Measurements from ENCODE around the gene TJP2. TPM values are rescaled to one million over a fixed set of nuclear protein-coding genes. Genes with fewer than 3 reads are reported as not detected.

TJP2 gene
- 148 TPM for total RNA-seq
- polyA plus RNA-seq (ENCODE audit: insufficient read depth, low read depth, low replicate concordance): 35.9 TPM
- long read RNA-seq, donor 1, partial matches to known transcripts: 6 of 9 reads
- long read RNA-seq, donor 1, other reads (novel, unspliced or antisense): 0 of 9 reads
- long read RNA-seq, donor 2, partial matches to known transcripts: 16 of 16 reads
- long read RNA-seq, donor 2, other reads (novel, unspliced or antisense): 0 of 16 reads
- long read RNA-seq, donor 3, partial matches to known transcripts: 26 of 29 reads
- long read RNA-seq, donor 3, other reads (novel, unspliced or antisense): 0 of 29 reads
- long read RNA-seq, donor 4, partial matches to known transcripts: 29 of 29 reads
- long read RNA-seq, donor 4, other reads (novel, unspliced or antisense): 0 of 29 reads
- long read RNA-seq, donor 5, partial matches to known transcripts: 0 of 1 reads
- long read RNA-seq, donor 5, other reads (novel, unspliced or antisense): 0 of 1 reads
- long read RNA-seq, donor 6, partial matches to known transcripts: 7 of 7 reads
- long read RNA-seq, donor 6, other reads (novel, unspliced or antisense): 0 of 7 reads
- long read RNA-seq, donor 7, full-length matches to known transcripts: 6 of 62 reads
- long read RNA-seq, donor 7, partial matches to known transcripts: 38 of 62 reads
- long read RNA-seq, donor 7, other reads (novel, unspliced or antisense): 18 of 62 reads
- long read RNA-seq, donor 8, partial matches to known transcripts: 10 of 11 reads
- long read RNA-seq, donor 8, other reads (novel, unspliced or antisense): 0 of 11 reads
- long read RNA-seq, donor 9: 0 reads
- long read RNA-seq, donor 10, partial matches to known transcripts: 12 of 13 reads
- long read RNA-seq, donor 10, other reads (novel, unspliced or antisense): 0 of 13 reads

GRCh38 chr9:69173891-69174615 lies at the start of gene TJP2:
TJP2 (plus strand) TSS chr9:69174277; CDS start chr9:69174373, 96 bp downstream.
- Histone ChIP-seq H3K36me3 (ENCODE audit: control insufficient read depth in 2 of 3, insufficient read depth in 3 of 3, low read length in 3 of 3) (no peaks in the 10 kb centered on the region), H3K4me1 (ENCODE audit: control insufficient read depth in 2 of 3, insufficient read depth in 2 of 3, low read depth in 1 of 3, low read length in 3 of 3) (peaks cover 0 to 14% (median 3%) of the 10 kb centered on the region in 3 donors), H3K27me3 (ENCODE audit: control insufficient read depth, insufficient read depth, low read length) (no peaks in the 10 kb centered on the region), H3K27ac (ENCODE audit: low read depth in 2 of 2, low read length in 2 of 2) (peak within 1 kb of the TSS; percentile 38 to 74), H3K4me3 (ENCODE audit: low read length in 3 of 3) (peak within 1 kb of the TSS; percentile 40 to 77 (median 76)), H3K9ac (ENCODE audit: low read length in 3 of 3) (peak within 1 kb of the TSS; percentile 2 to 70 (median 25)), H3K9me3 (ENCODE audit: control insufficient read depth in 2 of 3, insufficient read depth in 1 of 3, low read length in 3 of 3) (no peaks in the 10 kb centered on the region)
- DNase-seq: peak; percentile 67 to 91 (median 75)
- FAIRE-seq: no peak
- no peak for TF ChIP-seq CTCF (IDR thresholded peaks at IDR 0.05; ENCODE audit: borderline replicate concordance, extremely low read depth, insufficient read depth)
- intact Hi-C loops (cut with DNase I): no loop called here

DNA sequence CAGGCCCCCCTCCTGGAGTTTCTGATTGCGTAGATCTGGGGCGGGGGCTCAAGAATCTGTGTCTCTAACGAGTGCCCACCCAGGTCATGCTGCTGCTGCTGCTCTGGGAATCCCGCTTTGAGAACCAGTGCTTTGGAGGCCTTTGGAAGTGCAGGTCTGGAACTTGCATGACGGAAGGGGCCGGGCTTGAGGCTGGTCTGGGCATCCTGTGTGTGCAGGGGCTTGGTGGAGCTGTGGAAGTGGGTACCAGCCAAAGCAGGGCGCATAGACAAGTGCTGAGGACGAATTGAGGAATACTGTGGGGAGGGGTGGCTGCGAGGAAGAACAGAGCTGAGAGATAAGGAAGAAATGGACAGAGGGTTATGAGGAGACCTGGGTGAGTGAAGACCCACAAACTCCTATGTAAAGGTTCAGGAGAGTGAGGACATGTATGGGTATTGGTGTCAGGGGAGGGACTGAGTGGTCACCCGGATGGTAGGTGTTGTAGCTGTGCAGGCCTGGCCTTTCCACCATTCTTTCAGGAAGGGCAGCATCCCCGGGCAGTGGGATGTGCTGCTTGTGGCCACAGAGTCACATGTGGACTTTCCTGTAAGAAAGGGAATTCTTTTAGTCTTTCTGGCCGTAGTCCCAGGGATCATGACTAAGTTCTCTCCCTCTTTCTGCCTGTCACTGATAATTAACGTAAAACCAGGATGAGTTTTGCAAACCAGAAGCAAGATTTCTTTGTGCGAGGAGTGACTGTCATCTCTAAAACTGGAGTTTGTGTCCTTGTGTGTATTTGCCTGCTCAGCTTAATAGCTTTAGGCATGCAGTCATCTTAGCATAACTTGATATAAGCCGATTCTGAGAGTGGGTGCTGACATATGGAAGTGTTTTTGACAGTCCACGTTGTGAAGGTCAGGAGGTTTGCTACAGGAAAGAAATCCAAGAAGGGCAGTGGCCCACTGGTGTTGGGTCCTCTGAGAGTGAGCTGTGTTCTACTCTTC lies 43.3 kb upstream of the TJP2 start:
- FAIRE-seq: no peak

More for the DNA sequence above, 43.3 kb upstream of the TJP2 start:
- Histone ChIP-seq H3K36me3 (ENCODE audit: control insufficient read depth in 2 of 3, insufficient read depth in 3 of 3, low read length in 3 of 3) (no peaks in the 10 kb centered on the region), H3K4me1 (ENCODE audit: control insufficient read depth in 2 of 3, insufficient read depth in 2 of 3, low read depth in 1 of 3, low read length in 3 of 3) (peaks cover 0 to 40% (median 37%) of the 10 kb centered on the region in 3 donors), H3K4me3 (ENCODE audit: low read length in 3 of 3) (peak overlapping the region in 1 of 3 donors; percentile 19), H3K27ac (ENCODE audit: low read depth in 2 of 2, low read length in 2 of 2) (peak overlapping the region; percentile 43 to 56), H3K27me3 (ENCODE audit: control insufficient read depth, insufficient read depth, low read length) (no peaks in the 10 kb centered on the region), H3K9ac (ENCODE audit: low read length in 3 of 3) (peak overlapping the region in 1 of 3 donors; percentile 58), H3K9me3 (ENCODE audit: control insufficient read depth in 2 of 3, insufficient read depth in 1 of 3, low read length in 3 of 3) (no peaks in the 10 kb centered on the region)
- intact Hi-C loops (cut with DNase I): no loop called here
- no peak for TF ChIP-seq CTCF (IDR thresholded peaks at IDR 0.05; ENCODE audit: borderline replicate concordance, extremely low read depth, insufficient read depth)
- no peak for DNase-seq
